Transverse colon (tissue), 3 donors: ENCODE results near the gene ZC3H13.
A peak's percentile ranks its signal among the peaks of the same experiment; 100 is the strongest.

Experiments used
- CTCF ChIP-seq, 5 experiments: fragments of 200-600 bp in 3 of 5; fragments of 450-650 bp in 2 of 5; sonication (generic) in 3 of 5; IDR thresholded peaks; 1 replicate in 2 of 5; 2 replicates in 3 of 5; pipeline ENCODE4 v1.5.1; 2016 to 2017; ENCODE audit warnings: antibody characterized with exemption in 5 of 5, inconsistent platforms in 3 of 5, mild to moderate bottlenecking in 2 of 5, moderate library complexity in 1 of 5
- POLR2A ChIP-seq: fragments of 450-650 bp; IDR thresholded peaks from one replicate; pipeline ENCODE4 v1.6.1; 2016; ENCODE audit warnings: antibody characterized with exemption, mild to moderate bottlenecking, moderate library complexity

GRCh38 chr13:46052319-46053161, at the start of gene ZC3H13:
- TF ChIP-seq CTCF (IDR thresholded peaks at IDR 0.05) (peak; percentile 25 to 70 (median 38)), POLR2A (peak; percentile 81)
